ENCODE data around the gene TAS1R3. TPM values are rescaled to one million over a fixed set of nuclear protein-coding genes. Genes with fewer than 3 reads are reported as not detected.

The TAS1R3 gene
- total RNA-seq = 1 to 10 TPM in 6 of 8 experiments, under 1 TPM in 2; 0.65 to 2.3 (median 1.2) TPM

DNA sequence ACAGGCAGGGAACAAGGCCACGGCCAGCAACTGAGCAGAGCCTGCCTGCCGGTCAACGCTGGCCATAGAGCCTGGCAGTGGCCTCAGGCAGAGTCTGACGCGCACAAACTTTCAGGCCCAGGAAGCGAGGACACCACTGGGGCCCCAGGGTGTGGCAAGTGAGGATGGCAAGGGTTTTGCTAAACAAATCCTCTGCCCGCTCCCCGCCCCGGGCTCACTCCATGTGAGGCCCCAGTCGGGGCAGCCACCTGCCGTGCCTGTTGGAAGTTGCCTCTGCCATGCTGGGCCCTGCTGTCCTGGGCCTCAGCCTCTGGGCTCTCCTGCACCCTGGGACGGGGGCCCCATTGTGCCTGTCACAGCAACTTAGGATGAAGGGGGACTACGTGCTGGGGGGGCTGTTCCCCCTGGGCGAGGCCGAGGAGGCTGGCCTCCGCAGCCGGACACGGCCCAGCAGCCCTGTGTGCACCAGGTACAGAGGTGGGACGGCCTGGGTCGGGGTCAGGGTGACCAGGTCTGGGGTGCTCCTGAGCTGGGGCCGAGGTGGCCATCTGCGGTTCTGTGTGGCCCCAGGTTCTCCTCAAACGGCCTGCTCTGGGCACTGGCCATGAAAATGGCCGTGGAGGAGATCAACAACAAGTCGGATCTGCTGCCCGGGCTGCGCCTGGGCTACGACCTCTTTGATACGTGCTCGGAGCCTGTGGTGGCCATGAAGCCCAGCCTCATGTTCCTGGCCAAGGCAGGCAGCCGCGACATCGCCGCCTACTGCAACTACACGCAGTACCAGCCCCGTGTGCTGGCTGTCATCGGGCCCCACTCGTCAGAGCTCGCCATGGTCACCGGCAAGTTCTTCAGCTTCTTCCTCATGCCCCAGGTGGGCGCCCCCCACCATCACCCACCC, at the start of gene TAS1R3:
Gene TAS1R3, plus strand, starts transcription at position 213 of the 898 bp plus-strand sequence. Its CDS starts 66 bp downstream, at position 279.
- Histone ChIP-seq H3K27ac (peak within 1 kb of the TSS in 1 of 2 donors; percentile 14), H3K4me1 (replicated peaks in 1 of 2) (peaks cover 13% of the 10 kb centered on the region in 2 donors), H3K4me3 (no peak within 1 kb of the TSS)
- in situ Hi-C loops (cut with MboI; ENCODE audit: low pct_unique_long_range_greater_than_20kb in 2 of 9, low sequenced_read_pairs in 9 of 9, unreplicated experiment in 9 of 9) = no loop called here
- WGBS, 10 experiments = 40 to 100% (median 65%) methylated on average over 1 to 17 of the region's 41 CpGs; no CpG with 5 or more reads in 5 of the 10 experiments
- ATAC-seq (replicated peaks in 6 of 8) = peak in 7 of 8 experiments; percentile 2 to 67 (median 43)

GRCh38 chr1:1281533-1282321, 49.4 kb upstream of the TAS1R3 start:
- 20 to 74% (median 69%) methylated on average over 2 to 13 of the region's 26 CpGs; no CpG with 5 or more reads in 5 of the 10 experiments for WGBS, 10 experiments
- Histone ChIP-seq H3K4me1 (replicated peaks in 1 of 2) (no peaks in the 10 kb centered on the region), H3K27ac (no peak overlapping the region), H3K4me3 (no peak overlapping the region)
- peak; percentile 6 to 58 (median 22) for ATAC-seq (replicated peaks in 6 of 8)
- in situ Hi-C loops (cut with MboI; ENCODE audit: low pct_unique_long_range_greater_than_20kb in 2 of 9, low sequenced_read_pairs in 9 of 9, unreplicated experiment in 9 of 9) = no loop called here

DNA sequence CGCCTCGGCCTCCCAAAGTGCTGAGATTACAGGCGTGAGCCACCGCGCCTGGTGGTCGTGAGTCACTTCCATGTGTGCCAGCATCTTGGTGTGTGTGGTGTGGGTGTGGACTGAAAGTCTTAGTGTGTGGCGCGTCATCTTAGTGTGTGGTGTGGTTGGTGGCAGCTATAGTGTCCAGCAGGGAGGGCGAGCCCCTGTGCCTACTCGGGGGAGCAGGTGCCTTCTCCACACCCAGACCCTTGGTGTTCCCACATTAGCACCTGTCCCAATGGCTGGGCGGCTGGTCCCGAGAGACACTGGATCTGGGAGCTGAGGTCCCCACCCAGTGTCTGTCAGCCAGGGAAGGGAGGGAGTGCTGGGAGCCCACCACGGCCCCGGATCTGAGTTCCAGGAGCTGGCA, 48.1 kb upstream of the TAS1R3 start:
- no peak overlapping the region for H3K27ac ChIP-seq
- peak in 1 of 8 experiments; percentile 5 for ATAC-seq (replicated peaks in 6 of 8)
- in situ Hi-C loops (cut with MboI; ENCODE audit: low pct_unique_long_range_greater_than_20kb in 2 of 9, low sequenced_read_pairs in 9 of 9, unreplicated experiment in 9 of 9) = no loop called here
- H3K4me1 ChIP-seq (replicated peaks in 1 of 2) = no peaks in the 10 kb centered on the region
- 40 to 93% (median 80%) methylated on average over 2 to 9 of the region's 14 CpGs; no CpG with 5 or more reads in 4 of the 10 experiments for WGBS, 10 experiments
- no peak overlapping the region for H3K4me3 ChIP-seq

DNA sequence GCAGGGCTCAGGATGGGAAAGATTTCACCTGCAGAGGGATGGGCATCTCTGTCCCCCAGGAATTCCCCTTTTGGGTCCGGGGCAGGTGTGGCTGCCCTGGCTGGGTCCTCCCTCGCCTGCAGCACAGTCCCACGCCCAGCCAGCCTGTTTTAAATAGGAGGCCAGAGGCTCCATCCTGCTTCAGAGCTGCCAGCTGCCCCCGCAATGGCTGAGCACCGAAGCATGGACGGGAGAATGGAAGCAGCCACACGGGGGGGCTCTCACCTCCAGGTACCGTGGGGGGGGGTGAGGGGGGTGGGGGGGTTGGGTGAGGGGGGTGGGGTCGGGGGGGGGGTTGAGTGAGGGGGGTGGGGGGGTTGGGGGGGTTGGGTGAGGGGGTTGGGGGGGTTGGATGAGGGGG, 47.3 kb upstream of the TAS1R3 start:
- ATAC-seq (replicated peaks in 6 of 8) = peak in 3 of 8 experiments; percentile 49 to 74 (median 66)
- 0 to 40% (median 17%) methylated on average over 1 of the region's 9 CpGs; no CpG with 5 or more reads in 7 of the 10 experiments for WGBS, 10 experiments
- no peak overlapping the region for H3K4me3 ChIP-seq

GRCh38 chr1:1284221-1285101, 46.6 kb upstream of the TAS1R3 start:
- in situ Hi-C loops (cut with MboI; ENCODE audit: low pct_unique_long_range_greater_than_20kb in 2 of 9, low sequenced_read_pairs in 9 of 9, unreplicated experiment in 9 of 9) = no loop called here
- Histone ChIP-seq H3K4me3 (no peak overlapping the region), H3K4me1 (replicated peaks in 1 of 2) (no peaks in the 10 kb centered on the region), H3K27ac (no peak overlapping the region)
- WGBS, 10 experiments = 85 to 100% (median 100%) methylated on average over 2 to 8 of the region's 32 CpGs; no CpG with 5 or more reads in 7 of the 10 experiments
- peak in 3 of 8 experiments; percentile 4 to 6 (median 6) for ATAC-seq (replicated peaks in 6 of 8)

More for the DNA sequence above, 47.3 kb upstream of the TAS1R3 start:
- no peak overlapping the region for H3K27ac ChIP-seq
- no peaks in the 10 kb centered on the region for H3K4me1 ChIP-seq (replicated peaks in 1 of 2)
- in situ Hi-C loops (cut with MboI; ENCODE audit: low pct_unique_long_range_greater_than_20kb in 2 of 9, low sequenced_read_pairs in 9 of 9, unreplicated experiment in 9 of 9) = no loop called here

DNA sequence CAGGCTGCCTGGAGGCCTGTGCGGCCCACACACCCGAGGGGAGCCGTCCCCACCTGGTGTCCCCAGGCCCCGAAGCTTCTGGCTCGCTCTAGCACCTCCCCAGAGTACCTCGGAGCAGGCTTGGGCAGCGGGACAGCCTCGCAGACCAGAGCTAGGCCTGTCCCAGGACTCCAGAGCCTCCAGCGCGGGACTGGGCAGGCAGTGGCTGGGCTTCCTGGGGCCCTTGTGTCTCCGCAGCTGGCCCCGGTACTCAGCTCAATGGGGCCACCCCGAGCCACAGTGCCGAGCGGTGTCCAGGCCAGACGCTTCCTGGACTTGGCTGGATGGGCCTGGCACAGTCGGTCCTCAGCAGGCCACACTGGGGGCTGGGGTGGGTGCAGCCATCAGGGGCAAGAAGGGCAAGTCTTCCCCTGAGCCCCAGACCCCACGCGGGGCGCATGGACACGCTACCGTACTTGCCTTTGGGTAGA, 45.9 kb upstream of the TAS1R3 start:
- in situ Hi-C loops (cut with MboI; ENCODE audit: low pct_unique_long_range_greater_than_20kb in 2 of 9, low sequenced_read_pairs in 9 of 9, unreplicated experiment in 9 of 9) = no loop called here
- peak in 2 of 8 experiments; percentile 1 to 7 for ATAC-seq (replicated peaks in 6 of 8)
- Histone ChIP-seq H3K4me3 (no peak overlapping the region), H3K27ac (no peak overlapping the region), H3K4me1 (replicated peaks in 1 of 2) (no peaks in the 10 kb centered on the region)
- 61 to 77% (median 68%) methylated on average over 6 to 11 of the region's 22 CpGs; no CpG with 5 or more reads in 7 of the 10 experiments for WGBS, 10 experiments

GRCh38 chr1:1285611-1286311, 45.3 kb upstream of the TAS1R3 start:
- H3K27ac ChIP-seq = no peak overlapping the region
- peaks cover 0 to 4% of the 10 kb centered on the region in 2 donors for H3K4me1 ChIP-seq (replicated peaks in 1 of 2)
- peak in 3 of 8 experiments; percentile 3 to 7 (median 4) for ATAC-seq (replicated peaks in 6 of 8)
- WGBS, 10 experiments = 41 to 58% methylated on average over 4 to 19 of the region's 37 CpGs; no CpG with 5 or more reads in 8 of the 10 experiments
- no peak overlapping the region for H3K4me3 ChIP-seq
- in situ Hi-C loops (cut with MboI; ENCODE audit: low pct_unique_long_range_greater_than_20kb in 2 of 9, low sequenced_read_pairs in 9 of 9, unreplicated experiment in 9 of 9) = no loop called here

- 7 to 59% (median 46%) methylated on average over 3 to 21 of the region's 50 CpGs; no CpG with 5 or more reads in 6 of the 10 experiments for WGBS, 10 experiments
- no peak overlapping the region for H3K27ac ChIP-seq
- no peak overlapping the region for H3K4me3 ChIP-seq
- ATAC-seq (replicated peaks in 6 of 8) = no peak
- in situ Hi-C loops (cut with MboI; ENCODE audit: low pct_unique_long_range_greater_than_20kb in 2 of 9, low sequenced_read_pairs in 9 of 9, unreplicated experiment in 9 of 9) = no loop called here
- H3K4me1 ChIP-seq (replicated peaks in 1 of 2) = peaks cover 7 to 13% of the 10 kb centered on the region in 2 donors
These were observed 44.5 kb upstream of the TAS1R3 start for GRCh38 chr1:1286313-1287261.

DNA sequence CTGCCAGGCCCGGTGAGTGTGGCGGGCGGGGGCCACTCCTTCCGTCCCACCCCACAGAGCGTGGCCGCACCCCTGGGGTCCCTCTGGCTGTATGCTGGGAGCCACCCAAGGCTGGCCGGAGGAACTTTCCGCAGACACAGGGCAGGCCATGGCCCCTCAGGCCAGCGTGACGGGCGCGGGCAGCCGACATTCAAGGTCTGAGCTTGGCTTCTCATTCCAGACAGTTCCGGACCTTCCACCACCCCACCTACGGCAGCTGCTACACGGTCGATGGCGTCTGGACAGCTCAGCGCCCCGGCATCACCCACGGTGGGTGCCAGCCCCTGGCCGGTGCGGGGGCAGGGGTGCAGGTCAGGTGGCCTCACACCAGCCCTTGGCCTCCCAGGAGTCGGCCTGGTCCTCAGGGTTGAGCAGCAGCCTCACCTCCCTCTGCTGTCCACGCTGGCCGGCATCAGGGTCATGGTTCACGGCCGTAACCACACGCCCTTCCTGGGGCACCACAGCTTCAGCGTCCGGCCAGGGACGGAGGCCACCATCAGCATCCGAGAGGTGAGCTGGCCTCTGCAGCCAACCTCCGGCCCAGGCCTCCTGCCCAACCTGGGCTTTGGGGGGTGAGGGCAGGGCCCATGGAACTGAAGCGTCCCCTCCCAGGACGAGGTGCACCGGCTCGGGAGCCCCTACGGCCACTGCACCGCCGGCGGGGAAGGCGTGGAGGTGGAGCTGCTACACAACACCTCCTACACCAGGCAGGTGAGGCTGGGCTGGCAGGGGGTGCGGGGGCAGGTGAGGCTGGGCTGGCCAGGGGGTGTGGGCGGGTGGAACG, 43.6 kb upstream of the TAS1R3 start:
- H3K27ac ChIP-seq = no peak overlapping the region
- no peak overlapping the region for H3K4me3 ChIP-seq
- no peak for ATAC-seq (replicated peaks in 6 of 8)
- in situ Hi-C loops (cut with MboI; ENCODE audit: low pct_unique_long_range_greater_than_20kb in 2 of 9, low sequenced_read_pairs in 9 of 9, unreplicated experiment in 9 of 9) = no loop called here
- peaks cover 15 to 18% of the 10 kb centered on the region in 2 donors for H3K4me1 ChIP-seq (replicated peaks in 1 of 2)
- WGBS, 10 experiments = 60 to 80% (median 68%) methylated on average over 1 to 21 of the region's 46 CpGs; no CpG with 5 or more reads in 6 of the 10 experiments

GRCh38 chr1:1290238-1290731, 40.8 kb upstream of the TAS1R3 start:
- H3K27ac ChIP-seq = no peak overlapping the region
- in situ Hi-C loops (cut with MboI; ENCODE audit: low pct_unique_long_range_greater_than_20kb in 2 of 9, low sequenced_read_pairs in 9 of 9, unreplicated experiment in 9 of 9) = no loop called here

More at GRCh38 chr1:1290238-1290731, 40.8 kb upstream of the TAS1R3 start:
- ATAC-seq (replicated peaks in 6 of 8) = peak in 5 of 8 experiments; percentile 4 to 43 (median 12)
- Histone ChIP-seq H3K4me1 (replicated peaks in 1 of 2) (peaks cover 15 to 18% of the 10 kb centered on the region in 2 donors), H3K4me3 (no peak overlapping the region)
- 0 to 53% (median 18%) methylated on average over 3 to 8 of the region's 15 CpGs; no CpG with 5 or more reads in 6 of the 10 experiments for WGBS, 10 experiments

Measured in motor neuron (in vitro differentiated cells).